Neural progenitor cell (in vitro differentiated cells): ENCODE results near the gene CRK. TPM values are rescaled to one million over a fixed set of nuclear protein-coding genes. Genes with fewer than 3 reads are reported as not detected.

ENCODE experiments used
- DNase-seq: peaks from one replicate; pipeline ENCODE4 v3.0.0-alpha.2; 2016; ENCODE audit warnings: low spot score
- H2AFZ ChIP-seq: fragments of 200-600 bp; sonication (generic); replicated peaks from 2 replicates; pipeline ENCODE4 v1.6.1; 2016; ENCODE audit warnings: antibody characterized with exemption
- H3F3A ChIP-seq: fragments of 200-600 bp; sonication (generic); 2 replicates; pipeline ENCODE4 v1.6.1; 2016; ENCODE audit warnings: antibody characterized with exemption, low read depth
- H3K27ac ChIP-seq: fragments of 200-600 bp; sonication (generic); 2 replicates; pipeline ENCODE4 v1.5.1; 2016; ENCODE audit warnings: mild to moderate bottlenecking
- H3K27me3 ChIP-seq: fragments of 200-600 bp; sonication (generic); 2 replicates; pipeline ENCODE4 v1.6.1; 2016; ENCODE audit warnings: mild to moderate bottlenecking, moderate library complexity
- H3K36me3 ChIP-seq: fragments of 200-600 bp; sonication (generic); 2 replicates; pipeline ENCODE4 v1.5.1; 2016
- H3K4me1 ChIP-seq: fragments of 200-600 bp; sonication (generic); 2 replicates; pipeline ENCODE4 v1.6.1; 2016; ENCODE audit warnings: mixed run types
- H3K4me2 ChIP-seq: fragments of 200-600 bp; sonication (generic); 2 replicates; pipeline ENCODE4 v1.6.1; 2016
- H3K4me3 ChIP-seq: fragments of 200-600 bp; sonication (generic); 2 replicates; pipeline ENCODE4 v1.5.1; 2016
- H3K79me2 ChIP-seq: fragments of 200-600 bp; sonication (generic); 2 replicates; pipeline ENCODE4 v1.6.1; 2016; ENCODE audit warnings: low read depth
- H3K9ac ChIP-seq: fragments of 200-600 bp; sonication (generic); 2 replicates; pipeline ENCODE4 v1.6.1; 2016
- H3K9me3 ChIP-seq: fragments of 200-600 bp; sonication (generic); 2 replicates; pipeline ENCODE4 v1.5.1; 2016; ENCODE audit warnings: low read depth
- H4K20me1 ChIP-seq: fragments of 200-600 bp; sonication (generic); 2 replicates; pipeline ENCODE4 v1.6.1; 2016; ENCODE audit warnings: low read depth
- H3K27ac Mint-ChIP-seq: 3 replicates; pipeline ENCODE4 v1.8.0; 2021; ENCODE audit warnings: mixed read lengths
- H3K27me3 Mint-ChIP-seq: 2 replicates; pipeline ENCODE4 v1.8.0; 2022; ENCODE audit warnings: low read depth, mild to moderate bottlenecking, inconsistent platforms, moderate library complexity, mixed read lengths; ENCODE audit not compliant: insufficient read depth
- H3K36me3 Mint-ChIP-seq: 3 replicates; pipeline ENCODE4 v1.8.0; 2021; ENCODE audit warnings: mixed read lengths
- H3K4me1 Mint-ChIP-seq: 3 replicates; pipeline ENCODE4 v1.8.0; 2021; ENCODE audit warnings: mixed read lengths
- H3K4me3 Mint-ChIP-seq: 3 replicates; pipeline ENCODE4 v1.8.0; 2021; ENCODE audit warnings: mild to moderate bottlenecking, moderate library complexity, mixed read lengths
- H3K9me3 Mint-ChIP-seq: 3 replicates; pipeline ENCODE4 v1.8.0; 2020; ENCODE audit warnings: mixed read lengths
- EZH2 ChIP-seq: fragments of 200-600 bp; sonication (generic); IDR thresholded peaks from 2 replicates; pipeline ENCODE4 v1.6.1; 2017; ENCODE audit warnings: antibody characterized with exemption, mild to moderate bottlenecking, moderate library complexity
- EZH2phosphoT487 ChIP-seq: fragments of 200-600 bp; sonication (generic); IDR thresholded peaks from 2 replicates; pipeline ENCODE4 v1.6.1; 2017; ENCODE audit warnings: antibody characterized with exemption
- total RNA-seq: library from RNA; depleted of rRNA; stranded (reverse); fragments of >200 nt; gene quantifications from 2 replicates; pipeline ENCODE4 v1.2.3, GENCODE V29; 2015; ENCODE audit warnings: low replicate concordance
- TF ChIP-seq, protein P1 (sequence below): fragments of 200-600 bp; sonication (generic); IDR thresholded peaks from 2 replicates; pipeline ENCODE4 v1.5.1; 2017; ENCODE audit warnings: antibody characterized with exemption, mild to moderate bottlenecking

The CRK gene
- total RNA-seq = 52.2 and 59.6 TPM in 2 replicates

DNA sequence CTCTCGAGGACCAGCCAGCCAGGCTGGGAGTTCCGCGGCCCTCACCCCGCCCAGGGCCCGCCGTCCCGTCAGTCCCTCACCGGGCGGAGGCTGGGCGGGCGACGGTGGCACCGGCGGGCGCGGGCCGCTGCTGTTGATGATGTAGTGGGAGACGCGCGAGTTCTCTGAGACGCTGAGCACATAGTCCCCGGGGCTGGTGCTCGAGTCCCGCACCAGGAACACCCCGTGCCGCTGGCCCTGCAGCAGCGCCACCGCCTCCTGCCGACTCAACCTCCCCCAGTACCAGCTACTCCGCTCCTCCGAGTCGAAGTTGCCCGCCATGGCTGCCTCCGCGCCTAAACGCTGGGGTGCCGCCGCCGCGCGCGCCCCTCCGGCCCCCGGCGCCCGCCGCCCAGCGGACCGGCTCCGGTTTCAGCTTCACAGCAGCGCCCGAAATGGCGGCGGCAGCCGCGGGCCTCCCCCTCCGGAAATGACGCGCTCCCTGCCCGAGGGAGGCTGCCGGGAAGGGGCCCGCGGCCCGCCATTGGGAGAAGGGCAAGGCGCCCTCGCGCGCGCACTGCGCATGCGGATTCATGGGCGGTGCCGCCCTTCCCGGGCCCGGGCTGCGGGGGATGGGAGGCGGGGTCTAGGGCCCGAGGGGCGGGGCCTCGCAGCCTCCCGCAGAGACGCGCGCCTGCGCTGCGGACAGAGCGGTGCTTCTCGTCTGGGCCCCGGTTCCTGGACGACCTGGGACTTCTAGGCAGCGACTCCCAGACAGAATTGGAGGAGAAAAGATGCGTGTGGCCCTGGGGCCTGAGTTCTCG, at the start of gene CRK:
Gene CRK (minus strand): TSS at position 436 of the 803 bp plus-strand sequence. CDS start 115 bp downstream, at position 321.
- Mint-ChIP-seq H3K36me3 (peaks cover 11% of the 10 kb centered on the region), H3K4me1 (peaks cover 17% of the 10 kb centered on the region), H3K27ac (peak within 1 kb of the TSS; percentile 92), H3K9me3 (no peaks in the 10 kb centered on the region), H3K27me3 (peaks cover 10% of the 10 kb centered on the region), H3K4me3 (peak within 1 kb of the TSS; percentile 97)
- Histone ChIP-seq H3K79me2 (peaks cover 50% of the 10 kb centered on the region), H3K27ac (peak within 1 kb of the TSS; percentile 42), H3K27me3 (no peaks in the 10 kb centered on the region), H2AFZ (peak within 1 kb of the TSS; percentile 18), H3K4me3 (peak within 1 kb of the TSS; percentile 94), H3K9ac (peak within 1 kb of the TSS; percentile 83), H3K36me3 (no peaks in the 10 kb centered on the region), H3F3A (peaks cover 16% of the 10 kb centered on the region), H3K4me1 (peaks cover 6% of the 10 kb centered on the region), H4K20me1 (peaks cover 36% of the 10 kb centered on the region), H3K4me2 (peak within 1 kb of the TSS; percentile 91), H3K9me3 (no peaks in the 10 kb centered on the region)
- peak; percentile 99 for DNase-seq
- TF ChIP-seq EZH2phosphoT487 (no peak), EZH2 (no peak)

DNA sequence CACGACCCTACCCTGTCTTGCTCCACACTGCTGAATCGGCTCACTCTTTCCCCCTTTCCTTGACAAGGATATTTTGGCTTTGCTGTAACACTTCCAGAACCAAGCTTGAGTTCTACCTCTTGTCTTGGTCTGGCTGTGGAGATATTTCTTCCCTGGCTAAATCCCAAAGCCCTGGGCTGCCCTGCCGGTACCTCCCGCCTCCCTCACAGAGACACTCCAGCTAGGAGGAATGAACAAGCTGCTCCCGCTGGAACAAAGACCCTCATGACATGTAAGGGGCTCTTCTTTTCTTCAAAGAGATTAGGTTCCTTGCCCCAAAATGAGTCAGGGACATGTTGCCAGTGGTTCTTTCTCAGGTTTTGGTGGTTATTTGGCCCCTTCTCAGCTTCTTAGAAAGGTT, 49.6 kb upstream of the CRK start:
- Histone ChIP-seq H3K9ac (no peak overlapping the region), H3K4me3 (no peak overlapping the region), H3F3A (no peaks in the 10 kb centered on the region), H3K4me1 (peaks cover 4% of the 10 kb centered on the region), H2AFZ (no peak overlapping the region), H3K36me3 (no peaks in the 10 kb centered on the region), H4K20me1 (no peaks in the 10 kb centered on the region), H3K27me3 (no peaks in the 10 kb centered on the region), H3K4me2 (no peak overlapping the region), H3K27ac (peak overlapping the region; percentile 16), H3K9me3 (no peaks in the 10 kb centered on the region), H3K79me2 (no peaks in the 10 kb centered on the region)
- DNase-seq = peak; percentile 53
- no peaks in the 10 kb centered on the region for H3K9me3 Mint-ChIP-seq
- peaks cover 2% of the 10 kb centered on the region for H3K27me3 Mint-ChIP-seq
- peaks cover 7% of the 10 kb centered on the region for H3K4me1 Mint-ChIP-seq
- TF ChIP-seq, protein P1, sequence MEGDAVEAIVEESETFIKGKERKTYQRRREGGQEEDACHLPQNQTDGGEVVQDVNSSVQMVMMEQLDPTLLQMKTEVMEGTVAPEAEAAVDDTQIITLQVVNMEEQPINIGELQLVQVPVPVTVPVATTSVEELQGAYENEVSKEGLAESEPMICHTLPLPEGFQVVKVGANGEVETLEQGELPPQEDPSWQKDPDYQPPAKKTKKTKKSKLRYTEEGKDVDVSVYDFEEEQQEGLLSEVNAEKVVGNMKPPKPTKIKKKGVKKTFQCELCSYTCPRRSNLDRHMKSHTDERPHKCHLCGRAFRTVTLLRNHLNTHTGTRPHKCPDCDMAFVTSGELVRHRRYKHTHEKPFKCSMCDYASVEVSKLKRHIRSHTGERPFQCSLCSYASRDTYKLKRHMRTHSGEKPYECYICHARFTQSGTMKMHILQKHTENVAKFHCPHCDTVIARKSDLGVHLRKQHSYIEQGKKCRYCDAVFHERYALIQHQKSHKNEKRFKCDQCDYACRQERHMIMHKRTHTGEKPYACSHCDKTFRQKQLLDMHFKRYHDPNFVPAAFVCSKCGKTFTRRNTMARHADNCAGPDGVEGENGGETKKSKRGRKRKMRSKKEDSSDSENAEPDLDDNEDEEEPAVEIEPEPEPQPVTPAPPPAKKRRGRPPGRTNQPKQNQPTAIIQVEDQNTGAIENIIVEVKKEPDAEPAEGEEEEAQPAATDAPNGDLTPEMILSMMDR = no peak
- TF ChIP-seq EZH2phosphoT487 = no peak
- no peak for TF ChIP-seq EZH2
- no peak overlapping the region for H3K4me3 Mint-ChIP-seq
- peak overlapping the region; percentile 1 for H3K27ac Mint-ChIP-seq
- peaks cover 3% of the 10 kb centered on the region for H3K36me3 Mint-ChIP-seq

DNA sequence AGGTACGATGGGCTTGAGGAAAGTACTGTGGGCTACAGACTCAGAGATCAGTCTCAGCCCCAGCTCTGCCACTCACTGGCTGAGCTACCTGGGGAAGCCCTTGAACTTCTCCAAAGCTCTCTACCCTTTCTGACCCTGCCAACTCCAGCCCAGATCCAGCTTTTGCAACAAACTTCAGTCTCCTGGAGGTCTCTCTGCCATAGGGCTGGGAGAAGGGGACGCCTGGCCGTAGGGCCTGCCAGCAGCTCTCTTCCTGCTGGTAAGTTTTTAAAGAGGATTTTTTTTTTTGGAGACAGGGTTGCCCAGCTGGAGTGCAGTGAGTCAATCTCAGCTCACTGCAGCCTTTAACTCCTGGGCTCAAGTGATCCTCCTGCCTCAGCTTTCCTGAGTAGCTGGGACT, 48.8 kb upstream of the CRK start:
- no peaks in the 10 kb centered on the region for H3K79me2 ChIP-seq
- TF ChIP-seq EZH2 = no peak
- TF ChIP-seq EZH2phosphoT487 = no peak
- TF ChIP-seq, protein P1 = no peak
- H3K4me1 Mint-ChIP-seq = peaks cover 7% of the 10 kb centered on the region
- no peak overlapping the region for H3K9ac ChIP-seq
- no peak for DNase-seq
- H3K4me3 ChIP-seq = no peak overlapping the region
- peaks cover 2% of the 10 kb centered on the region for H3K27me3 Mint-ChIP-seq
- no peaks in the 10 kb centered on the region for H3K9me3 Mint-ChIP-seq
- no peak overlapping the region for H2AFZ ChIP-seq
- H3F3A ChIP-seq = no peaks in the 10 kb centered on the region
- H3K36me3 Mint-ChIP-seq = peaks cover 2% of the 10 kb centered on the region
- H3K4me1 ChIP-seq = peaks cover 4% of the 10 kb centered on the region
- H3K4me3 Mint-ChIP-seq = no peak overlapping the region
- no peak overlapping the region for H3K4me2 ChIP-seq
- H4K20me1 ChIP-seq = no peaks in the 10 kb centered on the region
- H3K27ac Mint-ChIP-seq = no peak overlapping the region
- no peaks in the 10 kb centered on the region for H3K36me3 ChIP-seq
- H3K27ac ChIP-seq = no peak overlapping the region
- no peaks in the 10 kb centered on the region for H3K27me3 ChIP-seq
- no peaks in the 10 kb centered on the region for H3K9me3 ChIP-seq

DNA sequence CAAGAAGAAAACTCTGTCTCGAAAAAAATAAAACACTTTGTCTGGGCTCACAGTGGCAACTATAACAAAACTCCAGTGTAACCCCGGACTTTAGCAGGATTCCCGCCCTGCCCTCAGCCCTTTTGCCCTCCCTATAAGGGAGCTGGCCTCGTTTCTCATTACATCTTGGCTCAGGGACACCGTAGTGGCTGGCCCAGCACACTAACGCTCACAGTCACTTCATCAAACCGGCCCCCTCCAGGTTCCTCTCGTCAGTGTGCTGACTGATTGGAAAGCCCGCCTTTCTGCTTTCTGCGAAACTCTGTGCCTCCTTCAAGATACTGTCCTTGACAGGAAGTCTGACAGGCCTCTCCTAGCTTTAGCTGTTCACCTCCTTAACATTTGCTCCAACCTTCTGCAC, 47.7 kb upstream of the CRK start:
- peaks cover 4% of the 10 kb centered on the region for H3K4me1 ChIP-seq
- H3K9me3 ChIP-seq = no peaks in the 10 kb centered on the region
- H3K79me2 ChIP-seq = no peaks in the 10 kb centered on the region
- H3K4me3 ChIP-seq = no peak overlapping the region
- peaks cover 7% of the 10 kb centered on the region for H3K4me1 Mint-ChIP-seq
- peaks cover 2% of the 10 kb centered on the region for H3K27me3 Mint-ChIP-seq
- H3K36me3 Mint-ChIP-seq = peaks cover 1% of the 10 kb centered on the region
- TF ChIP-seq, protein P1 = no peak
- TF ChIP-seq EZH2 (no peak), EZH2phosphoT487 (no peak)
- H3K4me2 ChIP-seq = no peak overlapping the region
- H3K27ac ChIP-seq = no peak overlapping the region
- no peaks in the 10 kb centered on the region for H4K20me1 ChIP-seq
- H3K9ac ChIP-seq = no peak overlapping the region
- H3F3A ChIP-seq = no peaks in the 10 kb centered on the region
- H3K36me3 ChIP-seq = no peaks in the 10 kb centered on the region
- H3K9me3 Mint-ChIP-seq = no peaks in the 10 kb centered on the region
- no peak overlapping the region for H3K27ac Mint-ChIP-seq
- DNase-seq = no peak
- H2AFZ ChIP-seq = no peak overlapping the region
- H3K4me3 Mint-ChIP-seq = no peak overlapping the region
- no peaks in the 10 kb centered on the region for H3K27me3 ChIP-seq
